HG03175 (cell line): Measurements from ENCODE around the gene RASSF3.
"Not testable (repeated sequence)": the region's sequence is repeated elsewhere in the genome, so short reads cannot be mapped to it uniquely, and the experiment has no call there.

Source experiments
- ATAC-seq: cut with Tn5 transposase; IDR thresholded peaks from one replicate; pipeline ENCODE4 v1.9.1; 2021; ENCODE audit warnings: mild to moderate bottlenecking, moderate library complexity; ENCODE audit not compliant: unreplicated experiment

Gene RASSF3, protein sequence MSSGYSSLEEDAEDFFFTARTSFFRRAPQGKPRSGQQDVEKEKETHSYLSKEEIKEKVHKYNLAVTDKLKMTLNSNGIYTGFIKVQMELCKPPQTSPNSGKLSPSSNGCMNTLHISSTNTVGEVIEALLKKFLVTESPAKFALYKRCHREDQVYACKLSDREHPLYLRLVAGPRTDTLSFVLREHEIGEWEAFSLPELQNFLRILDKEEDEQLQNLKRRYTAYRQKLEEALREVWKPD

DNA sequence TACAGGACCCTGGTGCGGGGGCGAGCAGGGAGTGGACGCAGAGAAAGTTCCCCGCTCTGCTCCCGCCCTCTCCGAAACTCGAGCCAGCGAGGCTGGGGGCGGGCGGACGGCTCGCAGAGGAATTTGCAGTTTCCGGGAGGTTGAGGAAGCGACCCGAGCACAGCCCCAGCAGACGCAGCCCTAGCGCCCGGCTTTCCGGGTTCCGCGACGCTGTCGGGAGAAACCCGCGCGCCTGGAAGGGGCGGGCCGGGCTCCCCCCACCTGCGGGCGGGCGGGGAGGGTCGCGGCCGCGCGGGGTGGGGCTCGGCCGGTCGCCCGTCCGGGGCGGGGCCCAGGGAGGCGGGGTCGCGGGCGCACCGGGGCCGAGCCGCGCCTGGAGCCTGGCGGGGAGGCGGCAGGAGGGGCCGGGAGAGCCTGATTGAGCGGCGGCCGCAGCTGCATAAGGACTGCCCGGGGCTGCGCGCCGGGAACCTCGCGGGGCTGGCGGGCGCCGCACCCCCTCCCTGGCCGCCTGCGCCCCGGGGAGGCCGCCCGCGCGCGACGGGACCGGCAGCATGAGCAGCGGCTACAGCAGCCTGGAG lies at the start of gene RASSF3:
RASSF3 (plus strand) TSS at position 417 of the 581 bp plus-strand sequence; CDS start at position 555, 138 bp downstream.
- peak; percentile 51 for ATAC-seq

DNA sequence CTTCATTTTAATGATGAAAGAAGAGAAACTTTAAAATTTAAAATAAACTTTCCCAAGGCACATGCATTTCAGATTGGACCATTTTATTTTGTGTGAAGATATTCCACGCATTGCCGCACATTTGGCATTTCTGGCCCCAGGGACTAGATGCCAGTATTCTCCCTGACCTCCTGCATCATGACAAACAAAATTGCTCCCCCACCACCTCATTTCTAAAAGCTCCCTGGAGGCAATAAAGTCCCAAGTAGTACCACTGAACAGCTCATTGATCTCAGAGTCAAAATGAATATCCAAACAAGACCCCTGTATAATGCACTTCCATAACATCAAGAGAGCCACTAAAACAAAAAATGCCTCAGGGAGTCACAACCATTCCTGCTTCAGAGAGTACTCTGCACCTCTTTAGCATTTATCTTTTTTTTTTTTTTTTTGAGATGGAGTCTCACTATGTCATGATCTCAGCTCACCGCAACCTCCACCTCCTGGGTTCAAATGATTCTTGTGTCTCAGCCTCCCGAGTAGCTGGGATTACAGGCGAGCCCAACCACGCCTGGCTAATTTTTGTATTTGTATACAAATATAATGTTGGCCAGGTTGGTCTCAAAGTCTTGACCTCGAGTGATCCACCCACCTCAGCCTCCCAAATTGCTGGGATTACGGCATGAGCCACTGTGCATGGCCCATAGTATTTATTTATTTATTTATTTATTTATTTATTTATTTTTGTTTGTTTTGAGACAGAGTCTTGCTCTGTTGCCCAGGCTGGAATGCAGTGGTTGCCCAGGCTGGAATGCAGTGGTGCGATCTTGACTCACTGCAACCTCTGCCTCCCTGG lies 48.8 kb upstream of the RASSF3 start:
- ATAC-seq, result no peak

DNA sequence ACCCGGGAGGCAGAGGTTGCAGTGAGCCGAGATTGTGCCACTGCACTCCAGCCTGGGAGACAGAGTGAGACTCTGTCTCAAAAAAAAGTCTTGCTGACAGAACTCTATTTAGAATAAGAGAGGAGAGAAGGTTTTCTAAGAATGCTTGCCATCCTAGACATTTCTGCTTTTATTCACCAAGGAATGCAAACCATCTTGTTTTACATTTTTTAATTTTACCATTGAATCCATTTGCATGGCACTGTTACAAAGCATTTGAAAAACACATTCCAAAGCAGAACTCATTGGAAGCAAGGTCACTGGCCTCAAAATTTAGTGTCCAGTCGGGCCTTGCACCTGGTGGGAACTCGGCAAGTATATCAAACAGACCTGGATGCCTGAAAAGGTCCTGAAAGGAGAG lies 44.2 kb upstream of the RASSF3 start:
- ATAC-seq, result no peak

DNA sequence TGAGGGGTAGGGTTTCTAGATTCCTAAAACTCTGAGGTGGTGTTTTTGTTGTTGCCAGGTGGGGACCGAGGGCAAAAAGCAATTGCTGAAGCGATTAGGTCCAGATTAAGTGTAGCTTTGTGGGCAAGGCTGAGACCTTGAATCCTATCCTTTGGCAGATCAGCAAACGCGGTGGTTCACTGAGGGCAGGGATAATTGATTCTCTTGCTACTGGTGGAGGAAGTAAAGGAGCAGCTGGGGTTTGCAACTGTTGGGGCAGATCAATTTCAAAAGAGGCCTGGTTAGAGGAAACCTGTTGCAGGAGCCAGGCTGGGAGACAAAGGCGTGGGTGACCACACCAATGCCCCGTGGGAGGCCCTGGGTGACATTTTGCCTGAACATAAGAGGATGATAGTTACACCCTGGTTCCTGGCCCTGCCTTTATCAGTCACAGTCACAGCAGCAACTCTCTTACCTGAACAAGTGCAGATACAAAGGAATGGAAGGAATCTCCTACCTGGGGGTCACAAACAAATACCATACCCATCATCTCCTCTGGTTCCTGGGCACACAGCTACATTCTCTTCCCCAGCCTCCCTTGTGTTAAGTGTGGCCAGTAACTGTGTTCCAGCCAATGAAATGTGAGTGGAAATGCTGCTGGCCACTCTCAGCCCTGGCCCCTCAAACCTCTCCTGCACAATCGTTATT lies 43.3 kb upstream of the RASSF3 start:
- no peak for ATAC-seq

DNA sequence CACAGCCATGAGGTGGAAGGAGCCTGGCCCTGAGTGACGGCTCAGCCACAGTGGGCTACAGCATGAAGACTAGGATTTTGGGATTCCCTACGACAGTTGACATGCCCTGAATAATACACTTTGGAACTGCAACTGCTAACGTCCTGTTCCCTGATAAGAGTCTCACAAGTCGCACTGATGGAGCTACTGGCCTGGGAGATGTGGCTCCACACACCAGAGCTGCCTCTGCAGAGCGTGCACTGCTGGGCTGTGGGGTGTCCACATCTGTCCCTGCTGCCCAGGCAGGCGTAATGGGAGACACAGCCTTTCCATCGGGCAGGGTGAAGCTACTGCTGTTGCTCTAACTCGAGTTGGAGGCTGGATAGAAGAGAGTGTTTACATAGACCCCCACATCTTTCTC lies 42.7 kb upstream of the RASSF3 start:
- ATAC-seq, result no peak

DNA sequence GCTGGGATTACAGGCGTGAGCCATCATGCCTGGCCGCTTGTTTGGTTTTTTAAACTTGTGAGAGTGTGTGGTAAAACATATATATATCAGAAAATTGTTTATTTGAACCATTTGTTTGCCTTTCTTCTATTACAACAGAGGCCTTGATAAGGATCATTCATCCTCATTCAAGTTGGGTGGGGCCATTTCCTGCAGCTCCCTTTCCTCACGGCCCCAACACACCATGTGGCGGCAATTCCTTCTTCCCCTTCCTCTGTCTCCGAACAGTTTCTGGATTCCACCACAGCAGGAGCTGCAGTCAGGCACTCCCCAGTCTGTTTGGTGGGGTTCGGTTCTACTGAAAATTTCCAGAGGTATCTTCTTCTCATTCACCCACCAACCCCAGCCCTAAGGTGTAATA lies 42.0 kb upstream of the RASSF3 start:
- no peak for ATAC-seq

DNA sequence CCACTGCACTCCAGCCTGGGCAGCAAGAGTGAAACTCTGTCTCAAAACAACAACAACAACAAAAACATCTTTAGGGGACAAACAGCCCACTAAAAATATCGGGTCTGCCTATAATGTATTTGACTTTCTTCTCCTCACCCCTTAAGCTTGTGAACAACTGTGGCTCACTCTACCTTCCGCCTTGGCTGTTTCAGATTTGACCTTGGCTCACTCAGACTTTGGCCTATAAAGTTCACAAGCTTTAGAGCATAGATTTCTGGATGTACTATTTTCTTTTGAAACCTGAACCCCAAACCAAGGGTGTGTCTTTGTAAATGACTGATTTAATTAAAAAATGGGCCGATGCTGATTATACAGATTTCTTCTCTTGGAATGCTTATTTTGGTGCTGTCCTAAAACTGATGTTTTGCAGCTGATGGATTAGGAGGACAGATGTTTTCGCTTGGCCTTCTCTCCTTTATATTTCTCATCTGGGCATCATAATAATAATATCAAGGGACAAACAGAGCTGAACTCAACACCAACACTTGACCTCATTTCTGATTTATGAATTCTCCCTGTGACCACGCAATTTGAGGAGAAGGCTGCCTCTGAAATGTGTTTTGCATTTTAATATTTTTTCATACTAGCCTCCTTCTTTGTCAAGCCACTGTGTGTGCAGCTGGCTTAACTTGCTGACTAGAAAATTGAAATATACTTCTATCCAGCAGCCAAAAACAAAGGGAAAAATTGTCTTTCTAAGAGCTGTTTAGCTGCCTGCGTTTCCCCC lies 40.2 kb upstream of the RASSF3 start:
- ATAC-seq, result no peak

DNA sequence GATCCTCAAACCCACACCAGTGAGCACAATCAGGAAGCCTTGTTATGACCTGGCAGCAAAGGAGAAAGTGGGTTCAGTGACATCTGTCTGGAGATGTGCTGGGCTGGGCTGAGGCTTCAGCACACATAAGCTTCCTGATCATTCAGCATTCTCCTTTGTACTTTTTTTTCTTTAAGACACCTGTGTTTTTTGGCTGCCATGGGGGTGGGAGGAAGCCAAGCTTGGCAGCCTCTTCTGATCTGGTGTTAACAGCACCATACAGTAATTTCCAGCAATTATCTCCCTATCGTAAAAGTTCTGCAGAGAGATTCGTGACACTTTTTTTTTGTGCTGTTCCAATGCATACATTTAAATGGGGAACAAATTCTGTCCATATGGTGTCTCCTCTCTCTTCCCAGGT lies 38.9 kb upstream of the RASSF3 start:
- no peak for ATAC-seq

DNA sequence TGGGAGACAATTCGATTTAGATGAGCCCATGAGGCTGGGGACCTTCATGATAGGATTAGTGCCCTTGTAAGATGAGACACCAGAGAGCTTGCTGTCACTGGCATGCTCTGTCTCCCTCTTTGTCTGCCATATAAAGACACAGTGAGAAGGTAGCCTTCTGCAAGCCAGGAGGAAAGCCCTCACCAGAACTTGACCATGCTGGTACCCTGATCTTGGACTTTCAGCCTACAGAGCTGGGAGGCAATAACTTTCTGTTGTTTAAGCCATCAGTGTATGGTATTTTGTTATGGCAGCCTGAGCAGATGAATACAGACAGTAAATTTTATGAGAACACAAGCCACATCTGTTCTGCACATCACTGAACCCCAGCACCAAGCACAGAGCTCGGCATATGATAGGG lies 38.1 kb upstream of the RASSF3 start:
- no peak for ATAC-seq

DNA sequence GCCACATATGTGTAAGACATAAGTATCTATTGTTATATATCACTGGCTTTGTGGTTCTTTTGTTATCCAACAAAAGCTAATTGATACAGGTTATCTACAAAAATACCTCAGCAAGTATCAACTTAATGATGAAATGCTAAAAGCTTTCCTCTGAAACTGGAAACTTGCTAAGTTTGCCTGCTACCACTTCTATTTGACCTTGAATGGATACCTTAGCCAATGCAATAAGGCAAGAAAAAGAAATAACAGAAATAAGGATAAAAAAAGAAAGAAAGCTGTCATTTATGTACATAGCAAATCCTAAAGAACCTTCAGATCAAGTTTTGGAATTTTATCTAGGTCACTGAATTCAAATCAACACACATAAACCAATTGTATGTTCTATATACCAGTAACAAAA lies 35.5 kb upstream of the RASSF3 start:
- no peak for ATAC-seq

DNA sequence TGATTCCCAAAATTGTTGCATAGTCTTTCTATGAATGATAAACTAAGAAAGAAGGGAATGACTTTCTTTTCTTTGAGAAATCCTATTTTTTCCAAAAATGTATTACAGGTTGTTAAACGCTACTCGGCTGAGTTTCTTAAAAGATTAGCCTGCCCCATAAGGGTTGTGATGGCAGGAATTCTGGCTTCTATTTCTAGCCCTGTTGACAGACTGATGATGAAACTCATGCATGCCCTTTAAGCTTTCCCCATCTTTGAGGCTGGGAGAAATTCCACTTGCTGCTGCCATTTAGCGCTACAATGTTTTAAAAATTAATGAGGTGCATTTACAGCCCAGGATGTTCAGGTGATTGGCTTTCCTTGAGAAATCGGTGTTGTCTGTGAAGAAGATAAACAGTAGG lies 33.2 kb upstream of the RASSF3 start:
- ATAC-seq, result no peak

DNA sequence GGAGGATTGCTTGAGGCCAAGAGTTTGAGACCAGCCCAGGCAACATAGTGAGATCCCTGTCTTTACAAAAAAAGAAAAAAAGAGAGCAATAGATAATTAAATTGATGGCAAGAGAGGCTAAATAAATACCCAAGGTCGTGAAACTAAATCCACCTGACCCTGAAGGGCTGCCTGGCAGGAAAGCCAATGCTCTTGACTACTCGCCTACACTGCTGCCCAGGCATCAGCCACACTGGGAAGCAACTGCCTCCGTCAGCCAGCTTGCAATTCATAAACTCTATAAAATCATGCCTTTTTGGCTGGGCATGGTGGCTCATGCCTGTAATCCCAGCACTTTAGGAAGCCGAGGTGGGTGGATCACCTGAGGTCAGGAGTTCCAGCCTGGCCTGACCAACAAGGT lies 31.7 kb upstream of the RASSF3 start:
- ATAC-seq, result no peak

DNA sequence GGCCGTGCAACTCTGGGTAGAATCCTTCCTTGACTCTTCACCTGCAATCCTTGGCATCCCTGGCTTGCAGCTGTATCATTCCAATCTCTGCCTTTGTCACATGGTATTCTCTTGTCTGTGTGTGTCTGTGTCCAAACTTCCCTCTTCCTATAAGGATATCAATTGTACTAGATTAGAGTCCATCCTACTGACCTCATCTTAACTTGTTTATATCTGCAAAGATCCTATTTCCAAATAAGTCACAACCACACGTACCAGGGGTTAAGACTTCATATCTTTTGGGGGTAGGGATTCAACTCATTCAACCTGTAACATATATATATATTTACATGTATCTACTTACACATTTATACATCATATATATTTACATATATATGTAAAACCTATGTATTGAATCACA lies 29.6 kb upstream of the RASSF3 start:
- no peak for ATAC-seq

DNA sequence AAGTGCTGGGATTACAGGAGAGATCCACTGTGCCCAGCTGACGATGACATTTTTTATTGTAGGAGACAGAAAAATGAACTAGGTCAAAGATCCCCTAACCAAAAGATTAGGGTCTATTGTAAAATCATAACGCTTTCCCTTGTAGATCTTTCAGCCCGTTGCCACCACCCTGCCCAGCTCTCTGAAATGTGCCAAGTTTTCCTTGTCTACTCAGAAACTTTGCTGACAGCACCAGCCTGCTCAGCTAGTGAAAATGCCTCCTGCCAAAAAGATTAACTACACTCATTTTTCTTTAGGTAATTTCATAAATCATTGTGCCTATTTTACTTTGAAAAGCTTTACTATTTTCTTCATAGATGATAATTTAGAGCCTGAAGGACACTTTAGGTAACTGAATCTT lies 28.2 kb upstream of the RASSF3 start:
- no peak for ATAC-seq

DNA sequence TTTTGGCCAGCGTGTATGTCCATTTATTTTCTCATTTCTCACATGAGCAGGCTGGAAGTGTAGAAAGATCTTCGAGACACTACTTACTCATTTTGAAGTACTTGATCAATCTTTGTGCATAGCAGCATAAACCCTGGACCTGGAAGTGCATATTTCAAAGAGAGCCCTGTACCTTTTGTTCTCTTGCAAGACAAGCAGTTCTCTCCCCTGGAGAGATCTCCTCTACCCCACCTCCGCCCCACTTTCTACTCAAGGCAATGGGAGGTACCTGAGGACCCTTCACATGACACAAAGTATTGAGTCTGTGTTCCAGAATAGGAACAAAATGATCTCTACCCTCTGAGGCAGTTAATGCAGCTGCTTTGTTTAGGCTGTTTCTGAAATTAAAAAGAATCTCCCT lies 27.4 kb upstream of the RASSF3 start:
- no peak for ATAC-seq

DNA sequence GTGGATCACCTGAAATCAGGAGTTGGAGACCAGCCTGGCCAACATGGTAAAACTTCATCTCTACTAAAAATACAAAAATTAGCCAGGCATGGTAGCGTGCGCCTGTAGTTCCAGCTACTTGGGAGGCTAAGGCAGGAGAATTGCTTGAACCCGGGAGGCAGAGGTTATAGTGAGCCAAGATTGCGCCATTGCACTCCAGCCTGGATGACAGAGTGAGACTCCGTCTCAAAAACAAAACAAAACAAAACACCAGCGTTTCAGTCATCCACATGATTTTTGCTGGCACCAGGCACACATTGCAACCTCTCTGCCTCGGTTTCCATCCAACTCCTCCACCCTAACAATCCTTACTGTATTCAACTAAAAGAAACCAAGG lies 26.9 kb upstream of the RASSF3 start:
- not testable (repeated sequence) for ATAC-seq

DNA sequence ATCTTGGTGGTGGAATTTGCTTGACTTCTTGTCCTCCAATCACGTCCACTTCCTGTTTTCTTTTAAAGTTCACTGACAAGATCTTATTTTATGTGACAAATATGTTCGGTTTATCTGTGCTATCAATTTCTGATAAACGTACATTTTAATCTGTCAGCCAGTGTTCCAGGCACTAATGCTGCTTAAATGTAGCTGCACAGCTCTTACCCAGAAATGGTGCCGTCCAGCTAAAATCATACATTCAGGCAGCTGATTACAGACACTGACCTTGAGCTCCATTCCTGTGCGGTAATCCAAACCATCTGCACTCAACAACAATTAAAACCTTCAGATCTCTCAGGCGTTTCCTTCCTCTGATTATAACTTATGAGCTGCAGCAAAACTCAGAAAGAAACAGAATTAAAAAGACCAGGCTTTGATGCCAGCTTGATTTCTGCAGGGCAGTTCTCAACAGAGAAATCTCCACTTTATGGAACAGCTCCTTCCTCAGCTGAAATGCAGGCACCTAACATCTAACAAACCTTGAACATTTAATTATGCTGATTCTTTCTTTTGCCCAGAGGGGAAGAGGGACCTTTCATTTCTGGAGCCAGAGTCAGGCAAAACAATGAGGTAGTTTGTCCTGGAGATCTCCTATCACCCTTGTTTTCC lies 26.4 kb upstream of the RASSF3 start:
- no peak for ATAC-seq

DNA sequence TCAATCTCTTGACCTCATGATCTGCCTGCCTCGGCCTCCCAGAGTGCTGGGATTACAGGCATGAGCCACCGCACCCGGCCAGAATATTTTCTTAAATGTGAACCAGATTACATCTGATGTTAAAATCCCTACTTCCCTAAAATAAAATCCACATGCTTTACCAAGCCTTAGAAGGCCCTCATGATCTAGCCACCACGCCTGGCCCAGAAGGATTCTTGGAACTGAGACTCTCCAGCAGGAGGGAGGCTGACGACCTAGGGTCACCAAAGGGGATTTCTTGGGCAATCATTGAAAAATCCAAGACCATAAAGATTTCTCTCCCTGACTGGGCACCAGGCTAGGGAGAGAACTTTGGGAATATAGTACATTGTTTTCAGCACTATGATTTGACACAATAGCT lies 25.2 kb upstream of the RASSF3 start:
- ATAC-seq, result no peak

DNA sequence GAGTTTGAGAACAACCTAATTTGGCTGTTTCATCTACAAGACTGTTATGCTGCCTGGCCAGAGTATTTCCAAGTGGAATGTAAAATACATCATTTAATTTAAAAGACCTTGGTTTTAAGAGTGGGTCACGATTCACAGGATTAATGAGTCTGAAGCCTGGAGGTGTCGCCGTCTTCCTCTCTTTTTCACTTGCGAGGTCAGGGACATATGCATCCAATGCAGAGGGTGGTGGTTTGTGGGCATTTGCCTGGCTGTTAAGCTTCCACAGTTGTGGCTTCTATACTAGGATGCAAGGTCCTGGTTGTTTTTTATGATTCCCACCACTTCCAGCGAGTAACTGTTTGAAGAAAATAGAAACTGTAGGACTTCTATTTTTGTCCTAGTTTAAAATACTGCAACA lies 22.8 kb upstream of the RASSF3 start:
- ATAC-seq, result no peak

DNA sequence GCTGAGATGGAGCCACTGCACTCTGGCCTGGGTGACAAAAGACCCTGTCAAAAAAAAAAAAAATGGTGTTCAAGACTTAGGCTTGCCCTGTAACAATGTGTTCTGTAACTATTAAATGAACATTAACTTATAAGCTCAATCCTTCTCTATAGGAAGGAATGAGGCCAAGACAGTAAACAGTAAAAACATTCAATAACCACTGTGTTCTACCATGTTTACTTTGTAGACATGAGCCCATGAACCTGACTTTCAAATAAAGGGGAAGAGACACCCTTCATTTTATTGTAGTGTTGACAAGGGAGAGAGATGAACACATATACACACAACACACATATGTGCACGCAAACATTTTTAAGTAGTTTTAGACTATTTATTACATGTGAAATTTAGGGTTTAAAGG lies 20.1 kb upstream of the RASSF3 start:
- ATAC-seq, result no peak
